Measurements from ENCODE around the gene KLHL5.
"Not testable (repeated sequence)": the region's sequence is repeated elsewhere in the genome, so short reads cannot be mapped to it uniquely, and the experiment has no call there.

GRCh38 chr4:39138227-39138626, 76.2 kb downstream of the KLHL5 start:
- not testable (repeated sequence) for TF ChIP-seq POLR2AphosphoS5, EP300, POLR2A (IDR thresholded peaks at IDR 0.05)

Measured in stomach (tissue), 4 donors.